Fibroblast of peridontal ligament (primary cell): ENCODE measurements around the gene CCL28.
A peak's percentile ranks its signal among the peaks of the same experiment; 100 is the strongest.
"Not testable (repeated sequence)": the region's sequence is repeated elsewhere in the genome, so short reads cannot be mapped to it uniquely, and the experiment has no call there.

Experiments used
- DNase-seq: peaks from one replicate; pipeline ENCODE4 v3.0.0-alpha.2; 2010; ENCODE audit errors: extremely low read depth

The CCL28 gene, protein sequence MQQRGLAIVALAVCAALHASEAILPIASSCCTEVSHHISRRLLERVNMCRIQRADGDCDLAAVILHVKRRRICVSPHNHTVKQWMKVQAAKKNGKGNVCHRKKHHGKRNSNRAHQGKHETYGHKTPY

DNA sequence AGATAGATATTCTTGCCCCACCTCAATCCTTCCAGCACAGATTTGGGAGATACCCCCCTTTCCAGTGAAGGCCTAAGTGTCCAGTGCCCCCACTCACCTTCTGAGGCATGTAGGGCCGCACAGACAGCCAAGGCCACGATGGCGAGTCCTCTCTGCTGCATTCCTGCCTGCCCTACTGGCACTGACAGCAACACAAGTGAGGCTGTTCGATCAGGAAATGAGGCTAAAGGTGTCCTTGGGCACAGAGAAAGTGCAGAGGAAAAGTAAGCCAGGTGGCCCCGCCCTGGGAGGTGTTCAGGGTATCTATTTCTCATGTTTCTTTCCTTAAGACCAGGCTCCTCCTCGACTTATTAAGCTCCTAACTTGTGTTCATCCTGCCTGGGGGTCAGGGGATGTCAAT is at the start of gene CCL28:
TSS of gene CCL28 (minus strand) at position 236 of the 400 bp plus-strand sequence. CDS start at position 161, 75 bp downstream.
- DNase-seq = no peak

DNA sequence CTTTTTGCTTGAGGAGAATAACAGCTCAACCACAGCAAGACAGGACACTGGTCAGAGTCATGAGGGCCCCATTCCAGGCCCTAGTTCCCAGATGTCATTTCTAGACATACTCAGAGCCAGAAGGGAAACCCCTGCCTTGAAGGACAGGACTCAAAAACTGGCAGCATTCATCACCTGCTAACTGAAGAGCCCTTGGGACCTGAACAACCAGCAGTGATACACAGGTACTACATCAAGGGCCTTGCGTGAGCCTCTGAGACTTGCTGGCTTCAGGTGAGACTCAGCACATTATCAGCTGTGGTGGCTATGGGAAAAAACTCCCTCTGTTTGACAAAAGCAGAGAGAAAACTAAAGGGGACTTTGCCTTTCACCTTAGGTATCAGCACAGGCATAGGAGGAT is 48.9 kb upstream of the CCL28 start:
- DNase-seq = no peak

DNA sequence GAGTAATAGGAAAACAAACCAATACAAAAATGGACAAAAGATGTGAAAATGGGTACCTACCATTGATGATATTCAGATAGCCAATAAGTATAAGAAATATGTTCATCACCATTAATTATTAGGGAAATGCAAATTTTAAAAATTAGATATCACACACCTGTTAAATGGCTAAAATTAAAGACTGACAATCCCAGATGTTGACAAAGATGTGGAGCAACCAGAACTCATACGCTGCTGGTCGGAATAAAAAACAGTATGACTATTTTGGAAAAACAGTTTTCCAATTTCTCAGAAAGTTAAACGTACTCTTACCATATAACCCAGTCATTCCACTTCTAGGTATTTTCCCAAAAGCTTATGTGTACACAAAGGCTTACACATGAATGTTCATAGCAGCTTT is 44.4 kb upstream of the CCL28 start:
- DNase-seq = no peak

DNA sequence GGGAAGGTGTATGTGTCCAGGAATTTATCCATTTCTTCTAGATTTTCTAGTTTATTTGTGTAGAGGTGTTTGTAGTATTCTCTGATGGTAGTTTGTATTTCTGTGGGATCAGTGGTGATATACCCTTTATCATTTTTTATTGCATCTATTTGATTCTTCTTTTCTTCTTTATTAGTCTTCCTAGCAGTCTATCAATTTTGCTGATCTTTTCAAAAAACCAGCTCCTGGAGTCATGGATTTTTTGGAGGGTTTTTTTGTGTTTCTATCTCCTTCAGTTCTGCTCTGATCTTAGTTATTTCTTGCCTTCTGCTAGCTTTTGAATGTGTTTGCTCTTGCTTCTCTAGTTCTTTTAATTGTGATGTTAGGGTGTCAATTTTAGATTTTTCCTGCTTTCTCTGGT is 29.4 kb upstream of the CCL28 start:
- DNase-seq = not testable (repeated sequence)

DNA sequence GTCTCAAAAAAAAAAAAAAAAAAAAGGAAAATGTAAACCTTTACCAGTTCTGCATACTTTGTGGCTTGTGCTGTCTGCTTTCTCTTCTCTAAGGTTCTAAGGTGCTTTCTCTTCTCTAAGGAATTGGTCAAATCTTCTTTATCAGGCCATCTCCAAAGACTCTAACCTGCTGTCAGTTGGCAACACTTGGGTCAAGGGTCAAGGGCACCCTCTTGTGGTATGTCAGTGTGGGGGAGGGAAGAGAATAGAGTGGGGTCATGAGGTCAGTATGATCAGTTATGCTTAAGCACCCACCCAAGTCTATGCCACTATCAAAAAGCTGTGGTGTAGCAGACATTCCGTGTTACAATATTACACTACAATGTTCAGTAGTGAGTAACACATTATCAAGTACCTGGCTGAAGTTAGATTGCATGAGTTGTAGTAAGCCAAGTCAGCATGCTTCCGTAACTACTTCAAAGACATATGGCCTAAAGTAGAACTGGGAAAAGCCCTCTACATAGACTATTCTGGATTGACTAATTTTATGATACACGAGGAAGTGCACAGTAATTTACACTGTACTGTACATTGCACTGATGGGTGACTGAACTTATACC is 25.0 kb upstream of the CCL28 start:
- DNase-seq = no peak

DNA sequence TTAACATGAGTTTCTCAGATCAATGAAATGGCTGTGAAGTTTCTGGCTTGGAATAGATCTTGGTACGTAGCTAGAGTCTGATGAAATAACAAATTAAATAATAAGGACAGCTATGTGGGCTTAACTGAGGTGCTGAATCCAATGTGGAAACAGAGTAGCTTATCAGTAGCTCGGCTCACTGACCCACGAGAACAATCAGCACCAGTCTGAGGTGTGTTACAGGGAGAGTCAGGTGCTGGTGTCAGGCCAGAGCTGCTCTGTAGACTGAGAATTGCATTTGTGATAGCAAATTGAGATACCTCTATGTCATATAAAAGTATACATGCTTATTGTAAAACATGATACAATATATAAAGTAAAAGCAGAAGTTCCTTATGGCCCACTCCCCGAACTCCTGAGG is 21.2 kb upstream of the CCL28 start:
- DNase-seq = no peak

DNA sequence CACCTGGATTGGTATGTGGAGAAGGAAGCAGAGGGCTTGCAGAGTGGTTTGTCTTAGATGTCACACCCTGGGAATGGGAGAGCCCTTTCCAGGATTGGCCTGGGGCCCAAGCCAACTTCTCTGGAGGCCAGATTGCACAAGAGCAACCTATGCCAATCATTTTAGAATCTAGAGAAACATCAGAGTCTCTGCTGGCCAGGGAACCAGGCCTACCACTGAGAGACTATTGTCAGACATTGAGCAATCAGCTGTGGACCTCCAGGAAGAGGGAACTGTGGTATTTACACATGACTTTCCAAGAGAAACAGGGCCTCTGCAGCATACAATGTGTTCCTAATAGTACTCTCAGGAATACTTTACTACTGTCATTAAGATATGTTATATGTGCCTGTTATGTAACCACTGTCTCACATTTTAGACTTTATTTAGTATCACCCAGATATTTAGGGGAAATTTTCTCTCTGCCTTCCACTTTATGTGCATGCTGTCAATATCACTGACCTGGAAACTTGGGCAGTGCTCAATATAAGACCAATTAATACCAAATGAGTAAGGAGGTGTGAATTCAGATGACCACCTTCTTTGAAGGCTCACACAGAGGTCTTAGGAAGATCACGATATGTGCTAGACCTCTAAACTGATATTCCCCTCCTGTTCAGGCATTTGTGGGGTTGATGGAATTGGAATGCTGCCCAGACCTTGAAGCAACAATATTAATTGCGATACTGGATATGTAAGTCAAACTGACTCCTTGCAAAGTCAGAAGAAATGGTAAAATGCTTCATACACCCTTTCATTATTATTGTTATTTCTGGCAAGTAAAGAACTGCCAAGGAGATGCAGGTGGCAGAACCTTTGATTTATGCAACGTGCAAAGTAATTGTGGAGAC is 20.5 kb upstream of the CCL28 start:
- DNase-seq = peak; percentile 84

DNA sequence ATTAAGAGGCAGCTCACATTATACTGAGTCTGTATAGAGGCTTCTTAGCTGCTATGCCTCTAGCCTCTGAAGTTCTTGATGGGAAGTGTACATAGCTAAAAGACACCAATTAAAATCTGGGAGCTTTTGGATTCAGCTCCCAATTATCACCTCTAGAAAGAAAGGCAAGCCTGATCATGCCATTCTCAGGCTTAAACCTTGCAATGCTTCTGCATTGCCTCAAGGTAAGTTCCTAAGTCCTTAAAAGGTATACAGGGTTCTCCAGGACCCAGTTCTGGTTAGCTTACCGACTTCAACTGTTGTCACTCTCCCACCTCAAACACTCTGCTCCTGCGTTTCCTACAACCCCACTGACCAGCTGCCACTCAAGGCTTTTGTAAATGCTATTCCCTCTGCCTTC is 17.5 kb upstream of the CCL28 start:
- DNase-seq = no peak

DNA sequence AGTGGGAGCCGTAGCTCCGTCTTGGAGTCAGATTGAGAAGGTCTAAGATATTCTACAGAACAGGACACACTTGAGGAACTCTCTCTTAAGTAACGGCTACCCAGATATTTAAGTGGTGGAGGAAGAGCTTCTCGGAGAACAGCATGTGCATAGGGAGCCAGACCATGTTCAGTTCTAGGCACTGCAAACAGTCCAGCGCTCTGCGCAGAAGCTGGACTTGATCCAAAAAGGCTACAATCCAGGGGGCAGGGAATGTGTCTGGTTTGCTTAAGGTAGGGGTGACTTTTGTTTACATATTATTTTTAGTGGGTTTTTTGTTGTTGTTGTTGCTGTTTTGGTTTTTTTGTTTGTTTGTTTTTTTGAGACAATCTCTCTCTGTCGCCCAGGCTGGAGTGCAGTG is 16.8 kb upstream of the CCL28 start:
- no peak for DNase-seq

DNA sequence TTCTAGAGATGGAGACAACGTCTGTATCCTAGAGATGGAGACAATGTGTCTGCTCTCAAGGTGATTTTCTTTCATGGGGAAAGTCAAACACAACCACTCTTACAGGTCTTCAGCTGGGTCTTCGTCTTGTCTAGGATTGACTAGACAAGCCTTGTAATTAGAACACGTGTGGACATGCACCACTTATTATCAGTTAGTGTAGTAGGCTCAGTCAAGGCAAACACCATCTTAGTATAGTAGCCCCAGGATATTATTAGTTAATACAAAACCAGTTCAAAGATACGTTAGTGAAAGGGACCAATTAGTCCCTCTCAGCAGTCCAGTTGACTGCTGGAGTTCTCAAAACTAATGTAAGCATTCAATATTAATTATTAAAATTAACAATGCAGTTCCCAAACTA is 15.1 kb upstream of the CCL28 start:
- no peak for DNase-seq

DNA sequence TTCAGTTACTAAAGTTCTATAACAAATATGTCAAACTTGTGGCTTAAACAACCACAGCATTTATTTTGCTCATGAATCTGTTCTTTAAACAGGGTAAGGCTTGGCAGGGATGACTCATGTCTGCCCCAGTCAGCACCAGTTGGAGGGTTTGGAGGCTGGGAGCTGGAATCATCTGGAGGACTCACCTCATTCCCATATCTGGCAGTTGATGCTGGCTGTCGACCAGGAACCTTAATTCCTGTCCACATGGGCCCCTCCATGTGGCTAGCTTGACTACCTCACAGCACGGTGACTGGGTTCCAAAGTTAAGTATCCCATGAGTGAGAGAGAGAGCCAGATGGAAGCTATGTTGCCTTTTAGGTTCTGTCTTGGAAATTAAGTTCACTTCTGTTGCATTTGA is 13.8 kb upstream of the CCL28 start:
- DNase-seq = peak; percentile 78

DNA sequence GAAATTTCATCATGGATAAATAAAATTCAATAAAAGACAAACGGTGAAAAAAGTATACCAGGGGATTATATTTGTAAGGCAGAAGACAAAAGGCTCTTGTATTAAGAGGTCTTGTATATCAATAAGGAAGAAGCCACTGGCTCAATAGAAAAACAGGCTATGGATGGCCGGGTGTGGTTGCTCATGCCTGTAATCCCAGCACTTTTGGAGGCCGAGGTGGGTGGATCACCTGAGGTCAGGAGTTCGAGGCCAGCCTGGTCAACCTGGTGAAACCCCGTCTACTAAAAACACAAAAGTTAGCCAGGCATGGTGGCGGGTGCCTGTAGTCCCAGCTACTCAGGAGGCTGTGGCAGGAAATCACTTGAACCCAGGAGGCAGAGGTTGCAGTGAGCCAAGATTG is 10.9 kb upstream of the CCL28 start:
- not testable (repeated sequence) for DNase-seq

DNA sequence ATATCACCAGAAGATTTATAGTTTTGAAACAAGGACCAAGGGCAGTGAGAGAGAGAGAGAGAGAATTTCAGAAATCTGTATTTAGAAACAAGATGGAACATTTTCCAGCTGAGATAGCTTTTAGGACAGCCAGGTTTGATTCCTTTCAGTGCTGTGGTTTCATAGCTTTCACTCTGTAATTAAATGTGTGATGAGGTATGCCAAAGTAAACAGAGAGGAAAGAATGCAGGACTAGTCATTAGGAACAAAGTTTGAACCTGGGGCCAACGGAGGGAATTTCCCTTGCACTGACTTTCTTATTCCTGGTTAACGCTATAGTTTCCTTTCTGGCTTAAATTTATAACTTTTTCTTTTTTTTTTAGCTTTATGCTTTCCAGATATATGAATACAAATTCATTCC is 10.0 kb upstream of the CCL28 start:
- DNase-seq = peak; percentile 17

DNA sequence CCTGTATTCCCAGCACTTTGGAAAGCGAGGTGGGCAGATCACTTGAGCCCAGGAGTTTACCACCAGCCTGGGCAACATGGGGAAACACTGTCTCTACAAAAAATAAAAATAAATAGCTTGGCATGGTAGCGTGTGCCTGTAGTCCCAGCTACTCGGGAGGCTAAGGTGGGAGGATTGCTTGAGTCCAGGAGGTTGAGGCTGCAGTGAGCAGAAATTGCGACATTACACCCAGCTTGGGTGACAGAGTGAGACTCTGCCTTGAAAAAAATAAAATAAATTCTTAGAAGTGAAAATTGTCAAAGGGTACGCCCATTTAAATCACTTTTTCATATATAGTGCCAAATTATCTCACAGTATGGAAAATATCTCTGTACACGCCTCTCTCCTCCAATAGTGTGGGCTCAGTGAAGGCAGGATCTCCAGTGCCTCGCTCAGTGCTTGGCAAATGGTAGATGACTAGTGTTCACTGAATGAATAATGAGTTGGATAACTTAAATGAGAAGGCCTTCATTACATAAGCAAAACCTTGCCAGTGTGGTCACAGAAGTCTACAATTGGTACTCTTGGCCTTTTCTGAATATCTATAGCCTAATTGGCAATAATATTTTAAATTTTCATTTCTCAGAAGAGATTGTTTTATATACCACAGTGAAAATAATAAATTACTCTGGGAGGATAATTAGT is 9.4 kb upstream of the CCL28 start:
- no peak for DNase-seq

DNA sequence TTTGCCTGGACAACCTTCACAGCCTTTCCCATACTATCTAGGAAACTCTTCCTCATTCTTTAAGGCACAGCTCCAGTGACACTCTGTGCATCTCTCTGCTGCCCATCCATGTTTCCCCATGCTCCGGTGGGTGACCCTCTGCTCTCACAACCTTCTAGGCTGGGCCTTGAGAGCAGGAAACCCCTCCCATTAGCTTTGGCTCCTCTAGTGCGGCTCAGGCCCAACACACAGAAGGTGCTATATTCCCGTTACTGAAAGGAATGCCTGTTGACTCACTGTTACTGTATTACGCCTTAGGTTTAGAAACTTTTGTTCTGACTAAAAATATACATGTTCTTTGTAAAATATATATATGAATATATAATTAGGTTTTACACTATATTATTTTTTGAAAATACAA is 8.1 kb upstream of the CCL28 start:
- DNase-seq = no peak

DNA sequence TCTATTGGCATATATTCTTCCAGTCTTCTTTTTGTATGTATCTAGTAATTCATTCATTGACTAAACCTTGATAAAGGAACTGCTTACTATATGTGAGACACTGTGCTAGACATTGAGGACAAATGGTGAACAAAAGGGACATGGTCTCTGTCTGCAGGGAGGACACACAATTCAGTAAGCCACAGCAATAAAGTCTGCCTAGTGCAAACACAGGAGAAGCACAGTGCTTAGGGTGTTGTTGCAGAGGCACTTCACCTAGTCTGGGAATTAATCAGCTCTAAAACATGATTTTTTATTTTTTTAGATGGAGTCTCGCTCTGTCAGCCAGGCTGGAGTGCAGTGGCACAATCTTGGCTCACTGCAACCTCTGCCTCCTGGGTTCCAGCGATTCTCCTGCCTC is 6.4 kb upstream of the CCL28 start:
- DNase-seq = no peak

DNA sequence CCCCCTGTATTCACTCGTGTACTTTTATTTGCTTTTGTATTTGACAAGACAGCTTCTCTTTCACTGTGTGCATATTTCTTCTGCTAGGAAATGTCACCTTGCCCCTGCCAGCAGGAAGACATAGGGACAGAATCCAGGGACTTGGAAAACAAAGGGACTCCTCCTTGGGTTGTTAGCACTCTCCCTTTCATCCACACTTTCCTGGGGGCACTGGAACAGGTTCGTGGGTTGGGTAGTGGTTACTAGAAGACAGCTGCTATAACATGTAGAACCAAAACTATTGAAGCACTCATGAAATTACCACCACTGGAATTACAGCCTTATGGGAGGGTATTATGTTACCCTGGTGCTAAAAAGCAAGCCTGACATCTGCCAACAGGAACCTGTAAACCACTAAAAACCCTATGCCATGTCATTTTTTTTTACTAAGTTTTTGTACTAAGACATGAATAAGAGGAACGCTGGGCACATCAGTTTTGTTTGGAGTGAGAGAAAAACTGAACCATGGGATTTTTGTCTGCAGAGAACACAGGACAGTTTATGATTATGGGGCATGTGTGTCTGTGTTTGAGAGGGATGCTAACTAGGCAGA is 4.7 kb upstream of the CCL28 start:
- no peak for DNase-seq

DNA sequence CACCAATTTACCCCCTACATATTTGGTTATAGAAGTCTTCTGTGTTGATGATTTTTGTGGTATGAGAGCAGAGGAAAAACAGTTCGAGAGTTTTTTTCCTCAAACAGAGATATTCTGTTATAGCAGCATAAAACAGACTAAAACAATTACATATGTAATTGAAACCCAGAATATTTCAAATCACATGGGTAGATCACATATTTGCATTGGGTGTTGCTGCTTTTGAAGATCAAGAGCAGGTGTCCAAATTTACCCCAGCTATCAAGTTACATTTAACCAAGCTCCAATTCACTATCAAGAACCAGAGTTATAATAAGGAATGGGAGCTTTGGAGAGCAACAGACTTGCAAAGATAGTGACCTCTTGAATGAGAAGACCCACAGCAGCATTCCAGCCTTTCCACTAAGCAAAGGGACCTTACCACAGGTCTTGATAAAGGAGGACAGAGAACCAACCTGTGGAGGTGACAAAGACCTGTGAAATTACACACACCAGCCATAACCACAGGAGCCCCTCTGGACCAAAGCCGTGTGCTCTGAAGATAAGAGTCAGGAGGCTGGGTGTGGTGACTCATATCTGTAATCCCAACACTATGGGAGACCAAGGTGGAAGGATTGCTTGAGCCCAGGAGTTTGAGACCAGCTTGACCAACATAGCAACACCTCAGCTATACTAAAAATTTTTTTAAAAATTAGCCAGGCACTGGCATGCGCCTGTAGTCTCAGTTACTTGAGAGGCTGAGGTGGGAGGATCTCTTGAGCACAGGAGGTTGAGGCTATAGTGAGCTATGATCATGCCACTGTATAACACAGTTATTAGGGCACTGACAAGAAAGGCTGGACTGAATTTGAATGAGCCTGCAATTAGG is 4.0 kb upstream of the CCL28 start:
- peak; percentile 3 for DNase-seq

DNA sequence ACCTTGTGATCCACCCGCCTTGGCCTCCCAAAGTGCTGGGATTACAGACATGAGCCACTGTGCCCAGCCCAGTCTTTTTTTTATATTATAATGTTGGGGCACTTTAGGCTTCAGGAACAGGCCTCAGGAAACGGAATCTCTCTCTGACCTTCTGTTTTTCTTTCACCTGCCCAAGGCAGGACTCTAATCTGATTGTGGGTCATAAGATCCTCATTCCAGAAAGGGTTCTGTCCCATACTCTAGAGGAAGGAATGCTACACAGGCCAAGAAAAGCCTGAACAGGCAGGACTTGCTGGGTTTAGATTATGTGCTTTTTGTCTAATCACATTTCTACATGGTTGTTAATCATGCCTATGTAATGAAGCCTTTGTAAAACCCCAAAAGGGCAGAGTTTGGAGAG is 1.8 kb upstream of the CCL28 start:
- DNase-seq = no peak

DNA sequence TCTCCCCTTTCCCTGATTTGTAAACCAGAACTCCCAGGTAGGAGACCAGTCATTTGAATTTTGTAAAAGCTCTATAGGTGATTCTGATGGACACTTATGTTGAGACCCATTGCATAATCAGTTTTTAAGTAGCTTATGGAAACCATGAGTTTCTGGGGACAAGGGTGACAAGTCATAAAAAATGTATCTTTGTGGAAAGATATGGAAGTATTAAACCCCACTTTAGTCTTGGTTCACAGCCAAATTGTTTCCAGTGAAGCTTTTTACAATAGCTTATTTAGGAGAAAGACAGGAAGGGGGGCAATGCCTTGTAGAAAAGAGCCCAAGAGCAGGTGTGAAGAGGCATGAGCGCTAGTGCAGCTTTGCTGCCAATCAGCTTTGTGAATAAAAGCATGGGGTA is 453 bp upstream of the CCL28 start:
- DNase-seq = no peak

DNA sequence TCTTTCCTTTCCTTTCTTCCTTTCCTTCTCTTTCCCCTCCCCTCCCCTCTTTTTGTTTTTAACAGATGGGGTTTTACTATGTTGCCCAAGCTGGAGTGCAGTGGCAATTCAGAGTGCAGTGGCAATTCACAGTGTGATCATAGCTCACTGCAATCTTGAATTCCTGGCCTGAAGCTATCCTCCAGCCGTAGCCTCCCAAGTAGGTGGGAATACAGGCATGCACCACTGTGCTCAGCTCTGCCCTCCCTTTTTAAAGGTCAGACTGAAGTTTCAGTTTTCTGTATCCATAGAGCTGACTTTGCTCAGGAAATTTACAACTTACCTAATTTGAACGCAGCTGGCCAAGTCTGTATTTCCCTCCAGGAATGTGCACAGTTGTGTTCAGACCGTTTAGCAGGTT is 696 bp downstream of the CCL28 start:
- DNase-seq = no peak
